Stomach (tissue), 4 donors: ENCODE results near the gene PRKD1.

Experiments used
- CTCF ChIP-seq, 7 experiments: fragments of 450-650 bp in 4 of 7; fragments of 200-600 bp in 3 of 7; sonication (generic) in 3 of 7; IDR thresholded peaks; one replicate each; pipeline ENCODE4 v1.5.1; 2016 to 2019; ENCODE audit warnings: antibody characterized with exemption in 7 of 7, control low read depth in 2 of 7, mild to moderate bottlenecking in 1 of 7
- POLR2A ChIP-seq, 4 donors: fragments of 450-650 bp; IDR thresholded peaks; one replicate each; pipeline ENCODE4 v1.6.1; 2016; ENCODE audit warnings: antibody characterized with exemption in 4 of 4, control low read depth in 2 of 4, mild to moderate bottlenecking in 1 of 4, moderate library complexity in 1 of 4

GRCh38 chr14:29757711-29758233 is 169.9 kb downstream of the PRKD1 start:
- TF ChIP-seq POLR2A (IDR thresholded peaks at IDR 0.05) (no peak), CTCF (IDR thresholded peaks at IDR 0.05) (no peak)
